HEK293 (cell line): Measurements from ENCODE around the gene CLIP4.
"Not testable (repeated sequence)": the region's sequence is repeated elsewhere in the genome, so short reads cannot be mapped to it uniquely, and the experiment has no call there.

Experiments used
- CTCF ChIA-PET: fragments of 350-600 bp; formaldehyde crosslinking; extraction: SDS; loops from one replicate; lab custom pipeline; 2021; ENCODE audit warnings: antibody characterized with exemption; lab: Yijun Ruan, JAX
- POLR2A ChIA-PET: fragments of 300-600 bp; formaldehyde crosslinking; extraction: SDS; loops from one replicate; lab custom pipeline; 2020; ENCODE audit warnings: antibody characterized with exemption, inconsistent platforms; lab: Yijun Ruan, JAX
- H3K27ac ChIP-seq: fragments of 200-500 bp; sonication (Bioruptor generic); 2 replicates; pipeline ENCODE4 v1.5.1; 2014; ENCODE audit warnings: low read depth, low read length, control low read depth, inconsistent platforms; ENCODE audit errors: extremely low read depth
- H3K36me3 ChIP-seq, 2 experiments: fragments of 200-500 bp in 1 of 2; sonication (Bioruptor generic) in 1 of 2; 1 replicate in 1 of 2; 2 replicates in 1 of 2; pipeline ENCODE4 v1.5.1; 2014 to 2017; ENCODE audit warnings: inconsistent platforms in 2 of 2, low read length in 2 of 2; ENCODE audit not compliant: control insufficient read depth in 2 of 2, insufficient read depth in 1 of 2
- H3K4me1 ChIP-seq: fragments of 200-500 bp; sonication (Bioruptor generic); 2 replicates; pipeline ENCODE4 v1.5.1; 2014; ENCODE audit warnings: mild to moderate bottlenecking, low read length, inconsistent platforms; ENCODE audit not compliant: control insufficient read depth, insufficient read depth
- H3K4me3 ChIP-seq: 2 replicates; pipeline ENCODE4 v1.5.1; 2011; ENCODE audit warnings: low read depth, mild to moderate bottlenecking, control low read depth, low read length, moderate library complexity
- H3K9me3 ChIP-seq: fragments of 200-500 bp; sonication (Bioruptor generic); 2 replicates; pipeline ENCODE4 v1.5.1; 2014; ENCODE audit warnings: low read depth, low read length, inconsistent platforms; ENCODE audit not compliant: control insufficient read depth, insufficient read depth
- BCL6B ChIP-seq: fragments of 450-650 bp; formaldehyde crosslinking; IDR thresholded peaks from 2 replicates; pipeline ENCODE4 v1.5.1; 2017; ENCODE audit warnings: missing biosample characterization, missing genetic modification characterization
- GLIS1 ChIP-seq: fragments of 450-650 bp; formaldehyde crosslinking; IDR thresholded peaks from 2 replicates; pipeline ENCODE4 v1.5.1; 2016; ENCODE audit warnings: missing biosample characterization, missing genetic modification characterization
- KLF10 ChIP-seq: fragments of 450-650 bp; IDR thresholded peaks from 2 replicates; pipeline ENCODE4 v1.5.1; 2018; ENCODE audit warnings: missing biosample characterization, mild to moderate bottlenecking, missing genetic modification characterization
- KLF16 ChIP-seq: fragments of 450-650 bp; formaldehyde crosslinking; IDR thresholded peaks from 2 replicates; pipeline ENCODE4 v1.5.1; 2017; ENCODE audit warnings: missing biosample characterization, missing genetic modification characterization
- REPIN1 ChIP-seq: fragments of 450-650 bp; formaldehyde crosslinking; IDR thresholded peaks from 2 replicates; pipeline ENCODE4 v1.5.1; 2017; ENCODE audit warnings: missing biosample characterization, missing genetic modification characterization, low read depth
- SALL2 ChIP-seq: fragments of 450-650 bp; formaldehyde crosslinking; IDR thresholded peaks from 2 replicates; pipeline ENCODE4 v1.5.0; 2017; ENCODE audit warnings: missing biosample characterization, mild to moderate bottlenecking, missing genetic modification characterization, borderline replicate concordance
- YY2 ChIP-seq: fragments of 450-650 bp; formaldehyde crosslinking; IDR thresholded peaks from 2 replicates; pipeline ENCODE4 v1.5.1; 2016; ENCODE audit warnings: missing biosample characterization, missing genetic modification characterization
- ZBTB7A ChIP-seq: fragments of 450-650 bp; formaldehyde crosslinking; IDR thresholded peaks from 2 replicates; pipeline ENCODE4 v1.5.1; 2016; ENCODE audit warnings: low read depth, missing biosample characterization, missing genetic modification characterization
- ZNF174 ChIP-seq: fragments of 450-650 bp; formaldehyde crosslinking; IDR thresholded peaks from 2 replicates; pipeline ENCODE4 v1.5.0; 2017; ENCODE audit warnings: missing biosample characterization, mild to moderate bottlenecking, missing genetic modification characterization
- ZNF184 ChIP-seq: fragments of 450-650 bp; IDR thresholded peaks from 2 replicates; pipeline ENCODE4 v1.5.1; 2018; ENCODE audit warnings: missing biosample characterization, mild to moderate bottlenecking, missing genetic modification characterization
- ZNF266 ChIP-seq: fragments of 450-650 bp; formaldehyde crosslinking; IDR thresholded peaks from 2 replicates; pipeline ENCODE4 v1.5.1; 2016; ENCODE audit warnings: missing biosample characterization, missing genetic modification characterization, low read depth
- ZNF292 ChIP-seq: fragments of 450-650 bp; formaldehyde crosslinking; IDR thresholded peaks from 2 replicates; pipeline ENCODE4 v1.5.1; 2016; ENCODE audit warnings: low read depth, missing biosample characterization, missing genetic modification characterization, borderline replicate concordance
- ZNF404 ChIP-seq: fragments of 450-650 bp; formaldehyde crosslinking; IDR thresholded peaks from 2 replicates; pipeline ENCODE4 v1.5.1; 2017; ENCODE audit warnings: missing biosample characterization, missing genetic modification characterization
- ZNF518A ChIP-seq: fragments of 450-650 bp; formaldehyde crosslinking; conservative IDR thresholded peaks from 2 replicates; pipeline ENCODE4 v1.5.1; 2016; ENCODE audit warnings: low read depth, missing biosample characterization, missing genetic modification characterization
- ZNF561 ChIP-seq: fragments of 450-650 bp; IDR thresholded peaks from 2 replicates; pipeline ENCODE4 v1.5.1; 2018; ENCODE audit warnings: missing biosample characterization, missing genetic modification characterization, borderline replicate concordance
- ZNF704 ChIP-seq: fragments of 450-650 bp; formaldehyde crosslinking; IDR thresholded peaks from 2 replicates; pipeline ENCODE4 v1.5.1; 2016; ENCODE audit warnings: missing biosample characterization, missing genetic modification characterization
- ZNF837 ChIP-seq: fragments of 450-650 bp; formaldehyde crosslinking; IDR thresholded peaks from 2 replicates; pipeline ENCODE4 v1.5.1; 2016; ENCODE audit warnings: missing biosample characterization, missing genetic modification characterization
- ZSCAN23 ChIP-seq: fragments of 450-650 bp; formaldehyde crosslinking; IDR thresholded peaks from 2 replicates; pipeline ENCODE4 v1.5.1; 2016; ENCODE audit warnings: missing biosample characterization, missing genetic modification characterization
- ZSCAN30 ChIP-seq: fragments of 450-650 bp; IDR thresholded peaks from 2 replicates; pipeline ENCODE4 v1.5.1; 2018; ENCODE audit warnings: missing biosample characterization, mild to moderate bottlenecking, missing genetic modification characterization, moderate library complexity
- TF ChIP-seq, protein P1 (sequence below): fragments of 450-650 bp; formaldehyde crosslinking; IDR thresholded peaks from 2 replicates; pipeline ENCODE4 v1.5.1; 2016; ENCODE audit warnings: missing biosample characterization, missing genetic modification characterization

Gene CLIP4

DNA sequence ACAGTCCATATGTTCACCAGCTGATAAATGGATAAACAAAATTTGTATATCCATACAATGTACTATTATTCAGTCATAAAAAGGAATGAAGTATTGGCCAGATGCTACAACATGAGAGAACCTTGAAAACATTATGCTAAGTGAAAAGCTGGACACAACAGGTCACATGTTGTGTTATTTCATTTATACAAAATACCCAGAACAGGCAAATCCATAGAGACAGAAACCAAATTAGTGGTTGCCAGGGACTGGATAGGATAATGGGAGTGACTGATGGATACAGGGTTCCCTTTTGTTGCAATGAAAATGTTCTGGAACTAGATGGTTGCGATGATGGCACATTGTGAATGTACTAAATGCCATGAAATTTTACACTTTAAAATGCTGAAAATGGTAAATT is 30.7 kb upstream of the CLIP4 start:
- Histone ChIP-seq H3K36me3 (no peaks in the 10 kb centered on the region), H3K4me3 (no peak overlapping the region)
- CTCF ChIA-PET, result no interaction called here
- no peak for TF ChIP-seq ZBTB7A (tag by site-specific recombination)
- no peak for TF ChIP-seq BCL6B (tag by site-specific recombination)
- no peak for TF ChIP-seq GLIS1 (tag by site-specific recombination)
- no peak for TF ChIP-seq ZNF837
- TF ChIP-seq ZSCAN23 (tag by site-specific recombination), result no peak
- no peak for TF ChIP-seq ZNF184 (tag by site-specific recombination)
- no peak for TF ChIP-seq REPIN1
- TF ChIP-seq, protein P1, sequence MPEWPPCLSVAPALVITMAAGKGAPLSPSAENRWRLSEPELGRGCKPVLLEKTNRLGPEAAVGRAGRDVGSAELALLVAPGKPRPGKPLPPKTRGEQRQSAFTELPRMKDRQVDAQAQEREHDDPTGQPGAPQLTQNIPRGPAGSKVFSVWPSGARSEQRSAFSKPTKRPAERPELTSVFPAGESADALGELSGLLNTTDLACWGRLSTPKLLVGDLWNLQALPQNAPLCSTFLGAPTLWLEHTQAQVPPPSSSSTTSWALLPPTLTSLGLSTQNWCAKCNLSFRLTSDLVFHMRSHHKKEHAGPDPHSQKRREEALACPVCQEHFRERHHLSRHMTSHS (tag by site-specific recombination), result no peak
- TF ChIP-seq ZNF404 (tag by site-specific recombination), result no peak
- TF ChIP-seq YY2 (tag by site-specific recombination), result no peak
- no peak for TF ChIP-seq ZNF704 (tag by site-specific recombination)
- TF ChIP-seq ZNF518A (tag by site-specific recombination), result no peak
- no peak for TF ChIP-seq KLF16
- no peak for TF ChIP-seq ZNF174
- no peak for TF ChIP-seq ZNF266 (tag by site-specific recombination)
- no peak for TF ChIP-seq SALL2
- no peak for TF ChIP-seq ZNF561 (tag by site-specific recombination)
- no peak for TF ChIP-seq ZSCAN30 (tag by site-specific recombination)
- TF ChIP-seq ZNF292 (tag by site-specific recombination), result no peak
- no peak for TF ChIP-seq KLF10 (tag by site-specific recombination)
- TF ChIP-seq, all 188 proteins: peak for 0
- H3K4me1 ChIP-seq, result no peaks in the 10 kb centered on the region
- POLR2A ChIA-PET, result no interaction called here
- H3K9me3 ChIP-seq, result no peaks in the 10 kb centered on the region
- H3K27ac ChIP-seq, result no peak overlapping the region

GRCh38 chr2:29090311-29090710 is 24.9 kb upstream of the CLIP4 start:
- H3K9me3 ChIP-seq, CTCF ChIA-PET, H3K27ac ChIP-seq, POLR2A ChIA-PET, H3K36me3 ChIP-seq, H3K4me1 ChIP-seq, H3K4me3 ChIP-seq: not testable (repeated sequence)
